BLaER1 (cell line): ENCODE measurements around the gene PHF12.

Source experiments
- H3K27ac ChIP-seq: shearing (Covaris generic); formaldehyde crosslinking; 2 replicates; pipeline ENCODE4 v1.8.1; 2022
- H3K27me3 ChIP-seq: shearing (Covaris generic); formaldehyde crosslinking; 2 replicates; pipeline ENCODE4 v1.8.1; 2022
- H3K36me3 ChIP-seq: shearing (Covaris generic); formaldehyde crosslinking; 2 replicates; pipeline ENCODE4 v1.8.1; 2022
- H3K4me1 ChIP-seq: shearing (Covaris generic); formaldehyde crosslinking; 2 replicates; pipeline ENCODE4 v1.8.1; 2022
- H3K4me2 ChIP-seq: shearing (Covaris generic); formaldehyde crosslinking; 2 replicates; pipeline ENCODE4 v1.8.1; 2022
- H3K4me3 ChIP-seq: shearing (Covaris generic); formaldehyde crosslinking; 2 replicates; pipeline ENCODE4 v1.8.1; 2022
- H3K9ac ChIP-seq: shearing (Covaris generic); formaldehyde crosslinking; 2 replicates; pipeline ENCODE4 v1.8.1; 2022
- H3K9me3 ChIP-seq: shearing (Covaris generic); formaldehyde crosslinking; 2 replicates; pipeline ENCODE4 v1.8.1; 2022
- H4K20me1 ChIP-seq: shearing (Covaris generic); formaldehyde crosslinking; 2 replicates; pipeline ENCODE4 v1.8.1; 2022
- Cebpa-rat ChIP-seq: shearing (Covaris generic); IDR thresholded peaks from 2 replicates; pipeline ENCODE4 v1.8.1; 2022

The PHF12 gene

DNA sequence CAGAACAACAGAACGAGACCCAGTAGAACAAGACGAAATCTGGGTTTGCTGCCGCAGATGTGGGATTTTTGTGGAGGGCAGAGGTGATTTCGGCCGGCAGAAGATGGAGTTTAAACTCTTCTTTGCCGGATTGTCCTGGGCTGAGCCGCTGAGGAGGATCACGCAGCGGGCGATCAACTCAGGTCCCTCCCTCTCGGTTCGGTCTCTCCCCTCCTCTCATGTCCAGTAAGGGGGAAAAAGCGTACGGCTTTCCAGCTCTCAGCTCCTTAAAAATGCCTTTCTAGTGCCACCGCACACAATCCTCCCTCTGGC is 2.5 kb downstream of the PHF12 start:
- peaks cover 55% of the 10 kb centered on the region for H4K20me1 ChIP-seq
- H3K27ac ChIP-seq: peak overlapping the region; percentile 92
- peaks cover 32% of the 10 kb centered on the region for H3K36me3 ChIP-seq
- no peak for TF ChIP-seq Cebpa-rat
- H3K9me3 ChIP-seq: no peaks in the 10 kb centered on the region
- H3K9ac ChIP-seq: peak overlapping the region; percentile 96
- no peaks in the 10 kb centered on the region for H3K27me3 ChIP-seq
- peak overlapping the region; percentile 83 for H3K4me3 ChIP-seq
- H3K4me1 ChIP-seq: peaks cover 56% of the 10 kb centered on the region
- H3K4me2 ChIP-seq: peak overlapping the region; percentile 94

DNA sequence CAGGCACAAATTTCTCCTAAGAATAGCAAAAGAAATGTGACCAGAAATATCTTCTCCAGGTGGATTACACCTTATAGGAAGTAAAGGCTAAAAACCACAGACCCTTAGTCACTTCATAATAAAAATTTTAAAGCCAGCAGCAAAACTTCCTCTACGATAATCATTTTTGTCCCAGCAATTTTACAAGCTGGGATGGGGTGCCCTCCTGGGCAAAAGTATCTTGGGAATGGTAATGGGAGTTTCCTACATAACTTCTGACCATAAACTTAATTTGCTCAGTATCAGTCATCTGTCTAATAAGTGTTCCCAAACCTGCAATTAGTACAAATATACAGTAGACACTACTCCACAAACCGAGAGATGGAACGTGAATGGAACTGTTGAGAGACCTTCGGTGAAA is 3.0 kb downstream of the PHF12 start:
- TF ChIP-seq Cebpa-rat: no peak
- Histone ChIP-seq H3K27me3 (no peaks in the 10 kb centered on the region), H3K9me3 (no peaks in the 10 kb centered on the region), H3K4me3 (peak overlapping the region; percentile 83), H3K9ac (peak overlapping the region; percentile 96), H3K36me3 (peaks cover 36% of the 10 kb centered on the region), H3K4me1 (peaks cover 54% of the 10 kb centered on the region), H4K20me1 (peaks cover 60% of the 10 kb centered on the region), H3K4me2 (peak overlapping the region; percentile 94), H3K27ac (peak overlapping the region; percentile 92)

DNA sequence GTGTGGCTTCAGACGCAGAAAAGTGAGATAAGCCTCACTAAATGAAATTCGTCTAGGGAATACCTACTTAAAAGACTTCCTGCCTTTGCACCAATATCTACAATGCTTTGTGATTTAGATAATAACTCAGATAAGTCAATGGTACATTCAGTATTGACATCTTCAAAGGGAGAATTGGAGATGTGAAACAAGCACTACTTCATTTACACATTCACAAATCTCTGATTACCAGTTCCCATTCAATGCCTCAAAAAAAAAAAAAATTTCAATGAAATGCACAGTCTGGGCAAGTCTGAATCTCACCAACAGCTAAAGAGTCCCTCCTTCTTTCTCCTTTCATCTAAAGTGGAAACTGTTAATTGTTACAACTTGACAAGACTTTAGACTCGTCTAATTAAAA is 3.7 kb downstream of the PHF12 start:
- Histone ChIP-seq H3K4me1 (peaks cover 54% of the 10 kb centered on the region), H3K36me3 (peaks cover 43% of the 10 kb centered on the region), H3K4me2 (peak overlapping the region; percentile 94), H3K4me3 (peak overlapping the region; percentile 83), H3K27me3 (no peaks in the 10 kb centered on the region), H3K27ac (no peak overlapping the region), H3K9me3 (no peaks in the 10 kb centered on the region), H4K20me1 (peaks cover 67% of the 10 kb centered on the region), H3K9ac (peak overlapping the region; percentile 96)
- TF ChIP-seq Cebpa-rat: no peak

DNA sequence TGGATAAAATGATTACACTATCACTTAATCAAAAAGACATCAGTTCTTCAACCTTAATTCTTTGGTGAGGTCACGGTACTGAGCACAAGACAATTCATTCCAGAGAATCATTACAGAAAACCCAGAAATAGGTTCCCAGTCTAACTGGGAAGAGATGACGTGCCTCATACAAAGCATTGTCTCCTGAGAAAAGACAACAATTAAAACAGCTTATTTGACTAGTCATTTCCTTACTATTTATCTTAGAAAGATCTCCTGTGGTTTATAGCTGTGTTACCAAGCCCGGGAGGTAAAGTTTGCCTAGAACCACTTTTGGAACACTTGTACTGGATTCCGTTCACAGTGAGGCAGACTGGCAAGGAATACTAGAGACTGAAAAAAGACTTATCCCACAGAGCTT is 5.1 kb downstream of the PHF12 start:
- H4K20me1 ChIP-seq: peaks cover 81% of the 10 kb centered on the region
- no peak overlapping the region for H3K27ac ChIP-seq
- H3K4me3 ChIP-seq: no peak overlapping the region
- H3K4me1 ChIP-seq: peaks cover 66% of the 10 kb centered on the region
- H3K9me3 ChIP-seq: no peaks in the 10 kb centered on the region
- H3K9ac ChIP-seq: no peak overlapping the region; the same call in 1 of the 2 replicates
- peaks cover 54% of the 10 kb centered on the region for H3K36me3 ChIP-seq
- H3K4me2 ChIP-seq: peak overlapping the region; percentile 94
- no peak for TF ChIP-seq Cebpa-rat
- H3K27me3 ChIP-seq: no peaks in the 10 kb centered on the region

DNA sequence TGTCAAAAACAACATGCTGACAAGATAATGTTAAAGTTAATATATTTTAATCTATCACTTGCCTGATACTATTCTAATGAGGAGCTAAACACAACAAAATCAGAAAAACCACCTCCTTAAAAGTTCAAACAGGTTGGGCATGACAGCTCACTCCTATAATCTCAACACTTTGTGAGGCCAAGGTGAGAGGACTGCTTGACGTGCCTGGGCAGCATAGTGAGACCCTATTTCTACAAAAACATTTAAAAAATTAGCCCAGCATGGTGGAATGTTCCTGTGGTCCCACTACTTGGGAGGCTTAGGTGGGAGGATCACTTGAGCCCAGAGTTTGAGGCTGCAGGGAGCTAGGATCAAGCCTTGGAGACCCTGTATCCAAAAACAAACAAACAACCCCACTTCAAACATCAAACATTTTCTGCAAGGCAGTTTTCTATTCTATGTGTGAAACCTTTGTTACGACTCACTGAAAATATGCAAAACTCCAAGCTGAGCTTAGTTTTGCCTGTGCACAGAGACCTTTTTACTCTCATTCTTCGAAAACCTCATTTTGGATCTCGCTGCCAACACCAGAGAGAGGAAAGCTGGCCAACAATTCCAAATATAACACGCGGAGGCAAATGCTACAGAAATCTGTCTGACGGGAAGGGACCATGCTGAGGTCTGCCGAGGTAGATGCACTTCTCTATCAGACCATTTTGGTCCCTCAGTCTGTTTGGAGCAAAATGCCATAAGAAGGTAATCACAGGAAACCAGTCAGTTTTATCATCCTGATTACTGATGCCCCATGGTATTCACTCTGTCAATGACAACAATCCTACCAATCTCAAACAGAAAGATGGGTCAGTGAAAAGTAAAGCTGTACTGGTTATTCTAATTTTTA is 6.2 kb downstream of the PHF12 start:
- H3K4me1 ChIP-seq: peaks cover 77% of the 10 kb centered on the region
- TF ChIP-seq Cebpa-rat: no peak
- no peak overlapping the region for H3K27ac ChIP-seq
- H3K27me3 ChIP-seq: no peaks in the 10 kb centered on the region
- H3K36me3 ChIP-seq: peaks cover 54% of the 10 kb centered on the region
- H3K4me2 ChIP-seq: 0 out of 2 replicates have a peak overlapping the region, but pooled peaks have one; percentile 7
- no peak overlapping the region for H3K9ac ChIP-seq
- H3K9me3 ChIP-seq: no peaks in the 10 kb centered on the region
- H4K20me1 ChIP-seq: peaks cover 92% of the 10 kb centered on the region
- H3K4me3 ChIP-seq: no peak overlapping the region

DNA sequence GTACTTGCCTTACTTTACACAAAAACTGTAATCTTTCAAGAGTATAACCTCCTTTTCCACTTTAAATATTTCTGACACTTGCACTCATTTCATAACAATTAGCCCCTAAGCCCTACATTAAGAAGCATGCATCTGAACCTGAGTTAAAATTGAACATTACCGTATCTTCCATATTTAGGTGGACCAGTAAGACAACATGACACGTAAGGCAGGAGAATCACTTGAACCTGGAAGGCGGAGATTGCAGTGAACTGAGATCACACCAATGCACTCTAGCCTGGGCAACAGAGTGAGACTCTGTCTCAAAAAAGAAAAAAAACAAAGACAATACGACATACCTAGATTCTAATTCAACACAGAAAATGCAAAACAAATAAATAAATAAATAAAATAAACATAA is 7.0 kb downstream of the PHF12 start:
- Histone ChIP-seq H4K20me1 (peaks cover 100% of the 10 kb centered on the region), H3K36me3 (peaks cover 61% of the 10 kb centered on the region), H3K9ac (no peak overlapping the region), H3K4me3 (no peak overlapping the region), H3K9me3 (no peaks in the 10 kb centered on the region), H3K4me2 (no peak overlapping the region), H3K4me1 (peaks cover 85% of the 10 kb centered on the region), H3K27me3 (no peaks in the 10 kb centered on the region), H3K27ac (no peak overlapping the region)
- TF ChIP-seq Cebpa-rat: no peak

DNA sequence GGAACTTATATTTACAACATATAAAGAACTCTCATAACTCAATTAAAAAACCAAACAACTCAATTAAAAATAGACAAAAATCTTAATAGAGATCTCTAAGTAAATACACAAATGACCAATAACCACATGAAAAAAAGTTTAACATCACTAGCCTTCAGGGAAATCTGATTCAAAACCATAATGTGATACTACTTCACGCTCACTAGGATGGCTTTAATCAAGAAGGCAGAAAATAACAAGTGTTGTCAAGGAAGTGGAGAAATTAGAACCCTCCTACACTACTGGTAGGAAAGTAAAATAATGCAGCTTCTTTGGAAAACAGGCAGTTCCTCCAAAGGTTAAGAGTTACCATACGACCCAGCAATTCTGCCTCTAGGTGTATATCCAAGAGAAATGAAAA is 8.4 kb downstream of the PHF12 start:
- Histone ChIP-seq H3K4me1 (peaks cover 91% of the 10 kb centered on the region), H3K27ac (no peak overlapping the region), H3K27me3 (no peaks in the 10 kb centered on the region), H3K4me3 (no peak overlapping the region), H3K9me3 (no peaks in the 10 kb centered on the region), H3K36me3 (peaks cover 72% of the 10 kb centered on the region), H3K4me2 (no peak overlapping the region), H4K20me1 (peaks cover 100% of the 10 kb centered on the region), H3K9ac (no peak overlapping the region)
- TF ChIP-seq Cebpa-rat: no peak

DNA sequence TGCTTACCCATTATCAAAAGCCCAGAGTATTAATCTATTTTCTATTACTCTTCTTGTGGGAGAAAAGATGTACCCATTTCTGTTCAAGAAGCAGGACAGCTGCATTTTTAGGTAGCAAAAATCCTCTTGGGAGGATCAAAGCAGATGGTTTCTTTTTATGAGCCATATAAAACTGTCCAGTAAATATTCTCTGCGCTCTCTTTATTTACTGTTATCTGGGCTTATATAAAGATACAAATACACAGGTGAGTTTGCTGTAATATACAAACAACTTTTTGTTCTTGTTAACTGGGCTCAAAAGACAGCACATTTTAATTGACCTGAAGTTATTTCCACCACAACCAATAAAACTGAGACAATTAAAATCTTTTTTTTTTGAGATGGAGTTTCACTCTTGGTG is 10.1 kb downstream of the PHF12 start:
- Histone ChIP-seq H3K36me3 (peaks cover 64% of the 10 kb centered on the region), H3K27ac (0 out of 2 replicates have a peak overlapping the region, but pooled peaks have one; percentile 7), H3K4me2 (peak overlapping the region; percentile 74), H3K27me3 (no peaks in the 10 kb centered on the region), H3K9me3 (no peaks in the 10 kb centered on the region), H3K4me1 (peaks cover 91% of the 10 kb centered on the region), H3K9ac (peak overlapping the region; percentile 40; the same call in 1 of the 2 replicates), H3K4me3 (no peak overlapping the region; the same call in 1 of the 2 replicates), H4K20me1 (peaks cover 100% of the 10 kb centered on the region)
- no peak for TF ChIP-seq Cebpa-rat

DNA sequence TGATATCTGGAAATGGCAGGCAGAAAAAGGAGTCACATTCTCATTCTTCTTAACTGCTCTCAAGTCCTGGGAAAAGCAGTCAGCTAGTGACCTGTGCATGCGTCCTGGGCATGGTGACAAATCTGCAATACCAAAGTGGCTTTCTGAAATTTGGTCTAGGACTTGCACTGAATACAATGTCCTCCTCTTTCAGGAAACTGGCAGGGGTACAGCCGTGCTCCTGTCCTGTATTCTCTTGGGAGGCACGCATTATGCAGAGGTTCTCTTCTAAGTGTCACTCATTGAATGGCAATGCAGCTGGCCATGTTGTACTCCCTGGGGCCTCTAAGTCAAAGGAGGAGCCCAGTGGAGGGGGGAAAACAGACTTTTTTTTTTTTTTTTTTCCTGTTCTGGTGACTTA is 10.6 kb downstream of the PHF12 start:
- H3K36me3 ChIP-seq: peaks cover 59% of the 10 kb centered on the region
- H3K9ac ChIP-seq: peak overlapping the region; percentile 40; the same call in 1 of the 2 replicates
- H3K4me3 ChIP-seq: no peak overlapping the region; the same call in 1 of the 2 replicates
- H3K4me1 ChIP-seq: peaks cover 91% of the 10 kb centered on the region
- H3K4me2 ChIP-seq: peak overlapping the region; percentile 74
- H3K27ac ChIP-seq: peak overlapping the region; percentile 7; the same call in 1 of the 2 replicates
- no peak for TF ChIP-seq Cebpa-rat
- no peaks in the 10 kb centered on the region for H3K9me3 ChIP-seq
- no peaks in the 10 kb centered on the region for H3K27me3 ChIP-seq
- H4K20me1 ChIP-seq: peaks cover 100% of the 10 kb centered on the region

DNA sequence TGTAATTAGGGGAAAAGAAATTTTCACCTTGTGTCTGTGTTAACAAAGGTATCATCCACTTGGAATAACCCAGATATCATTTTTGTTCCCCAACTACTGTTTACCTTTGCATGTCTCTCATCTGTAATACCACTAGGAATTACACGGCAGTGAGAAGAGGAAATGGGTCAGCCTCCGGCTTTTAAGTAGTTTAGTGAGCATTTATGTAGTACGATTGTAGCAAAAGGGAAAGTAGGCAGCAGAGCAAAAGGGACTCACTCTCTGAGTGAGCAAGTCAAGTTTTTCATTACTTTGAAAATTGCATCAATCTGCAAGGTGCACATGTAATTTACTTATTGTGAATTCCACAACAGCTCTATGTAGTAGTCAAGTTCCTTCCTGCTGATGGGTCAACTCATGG is 11.2 kb downstream of the PHF12 start:
- TF ChIP-seq Cebpa-rat: no peak
- Histone ChIP-seq H3K36me3 (peaks cover 56% of the 10 kb centered on the region), H3K9me3 (no peaks in the 10 kb centered on the region), H3K4me1 (peaks cover 92% of the 10 kb centered on the region), H3K4me3 (no peak overlapping the region), H4K20me1 (peaks cover 100% of the 10 kb centered on the region), H3K27ac (no peak overlapping the region; the same call in 1 of the 2 replicates), H3K9ac (peak overlapping the region; percentile 40; the same call in 1 of the 2 replicates), H3K4me2 (peak overlapping the region; percentile 74), H3K27me3 (no peaks in the 10 kb centered on the region)
